ENCODE data around the gene IPPK.

Gene IPPK

DNA sequence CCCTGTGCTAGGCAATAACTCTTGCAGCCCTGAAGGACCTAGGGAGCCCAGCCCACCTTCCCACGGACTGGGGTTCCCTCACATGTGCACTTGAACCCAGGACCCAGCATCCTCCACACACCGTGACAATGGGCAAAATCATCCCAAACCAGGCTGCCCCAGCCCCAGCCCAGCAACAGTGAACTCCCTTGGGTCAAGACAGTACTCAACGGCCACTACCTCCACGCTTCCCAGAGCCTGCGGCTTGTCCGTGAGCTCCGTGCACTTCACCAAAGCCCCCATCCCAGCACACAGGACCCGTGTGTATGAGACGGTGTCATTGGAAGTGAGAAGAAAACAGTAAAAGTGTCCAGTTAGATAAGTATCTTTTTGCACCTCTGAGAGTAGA lies 55.8 kb downstream of the IPPK start:
- no peak overlapping the region for H3K4me3 ChIP-seq (replicated peaks; ENCODE audit: low read depth, low read length)
- TF ChIP-seq, protein P1, sequence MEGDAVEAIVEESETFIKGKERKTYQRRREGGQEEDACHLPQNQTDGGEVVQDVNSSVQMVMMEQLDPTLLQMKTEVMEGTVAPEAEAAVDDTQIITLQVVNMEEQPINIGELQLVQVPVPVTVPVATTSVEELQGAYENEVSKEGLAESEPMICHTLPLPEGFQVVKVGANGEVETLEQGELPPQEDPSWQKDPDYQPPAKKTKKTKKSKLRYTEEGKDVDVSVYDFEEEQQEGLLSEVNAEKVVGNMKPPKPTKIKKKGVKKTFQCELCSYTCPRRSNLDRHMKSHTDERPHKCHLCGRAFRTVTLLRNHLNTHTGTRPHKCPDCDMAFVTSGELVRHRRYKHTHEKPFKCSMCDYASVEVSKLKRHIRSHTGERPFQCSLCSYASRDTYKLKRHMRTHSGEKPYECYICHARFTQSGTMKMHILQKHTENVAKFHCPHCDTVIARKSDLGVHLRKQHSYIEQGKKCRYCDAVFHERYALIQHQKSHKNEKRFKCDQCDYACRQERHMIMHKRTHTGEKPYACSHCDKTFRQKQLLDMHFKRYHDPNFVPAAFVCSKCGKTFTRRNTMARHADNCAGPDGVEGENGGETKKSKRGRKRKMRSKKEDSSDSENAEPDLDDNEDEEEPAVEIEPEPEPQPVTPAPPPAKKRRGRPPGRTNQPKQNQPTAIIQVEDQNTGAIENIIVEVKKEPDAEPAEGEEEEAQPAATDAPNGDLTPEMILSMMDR (IDR thresholded peaks at IDR 0.05; ENCODE audit: low read depth, low read length, missing control alignments), result no peak
- no peak for DNase-seq (ENCODE audit: extremely low read depth, low read depth)

DNA sequence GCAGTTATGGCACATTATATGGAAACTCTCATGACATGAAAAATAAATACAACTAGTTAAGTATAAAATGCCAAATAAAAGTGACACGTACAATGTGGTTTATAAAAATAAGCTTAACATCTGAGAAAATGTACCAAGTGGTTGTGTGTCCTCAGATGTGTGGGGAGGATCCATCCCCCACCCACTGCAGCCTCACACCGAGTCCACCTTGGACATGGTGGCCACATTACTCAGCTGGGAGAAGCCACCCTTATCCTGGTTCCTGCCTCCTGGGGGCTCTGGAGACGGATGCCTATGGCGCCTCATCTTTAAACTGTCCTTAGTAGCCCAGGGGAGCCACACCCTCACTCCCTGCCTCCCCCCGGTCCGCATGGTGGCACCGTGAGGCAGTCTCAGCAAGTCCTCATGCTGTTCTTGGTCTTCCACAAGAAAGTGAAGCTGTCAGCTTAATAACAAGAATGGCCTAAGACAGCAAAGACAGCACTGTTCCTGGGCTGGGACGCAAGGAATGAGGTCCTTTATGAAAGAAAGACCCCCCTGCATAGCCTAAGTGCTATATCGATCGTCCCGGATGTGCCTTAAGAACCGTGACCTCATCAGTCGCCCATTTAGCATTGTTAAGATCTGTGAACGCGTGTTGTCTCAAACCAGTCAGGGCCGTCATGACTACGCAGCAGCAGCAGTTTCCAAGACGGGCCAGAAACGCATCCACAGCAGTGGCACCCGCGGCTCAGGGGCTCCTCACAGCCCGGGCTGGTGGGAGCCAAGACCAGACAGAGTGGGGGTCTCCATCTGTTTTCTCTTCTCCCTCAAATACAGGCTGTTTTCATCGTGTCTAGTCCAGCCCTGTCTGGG lies 56.4 kb downstream of the IPPK start:
- TF ChIP-seq, protein P1 (IDR thresholded peaks at IDR 0.05; ENCODE audit: low read depth, low read length, missing control alignments), result no peak
- no peak for DNase-seq (ENCODE audit: extremely low read depth, low read depth)
- H3K4me3 ChIP-seq (replicated peaks; ENCODE audit: low read depth, low read length), result no peak overlapping the region

DNA sequence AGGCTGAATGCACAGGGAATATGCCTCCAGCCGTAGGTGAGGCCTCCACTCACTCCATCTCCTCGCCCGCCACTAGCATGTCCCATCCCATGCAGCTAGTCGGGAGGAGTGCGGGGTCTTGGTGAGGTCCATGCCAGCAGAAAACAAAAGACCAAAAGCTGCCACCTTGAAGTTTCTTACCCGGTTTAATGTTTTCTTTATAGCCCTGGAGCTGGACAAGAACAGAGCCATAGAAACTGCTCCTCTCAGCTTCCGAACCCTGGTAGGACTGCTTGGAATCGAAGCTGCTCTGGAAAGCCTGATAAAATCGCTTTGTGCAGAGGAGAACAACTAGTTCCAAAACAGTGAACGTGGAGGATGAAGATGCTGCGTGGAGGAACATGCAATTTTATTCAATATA lies 57.1 kb downstream of the IPPK start:
- no peak overlapping the region for H3K4me3 ChIP-seq (replicated peaks; ENCODE audit: low read depth, low read length)
- DNase-seq (ENCODE audit: extremely low read depth, low read depth), result no peak
- TF ChIP-seq, protein P1 (IDR thresholded peaks at IDR 0.05; ENCODE audit: low read depth, low read length, missing control alignments), result no peak

DNA sequence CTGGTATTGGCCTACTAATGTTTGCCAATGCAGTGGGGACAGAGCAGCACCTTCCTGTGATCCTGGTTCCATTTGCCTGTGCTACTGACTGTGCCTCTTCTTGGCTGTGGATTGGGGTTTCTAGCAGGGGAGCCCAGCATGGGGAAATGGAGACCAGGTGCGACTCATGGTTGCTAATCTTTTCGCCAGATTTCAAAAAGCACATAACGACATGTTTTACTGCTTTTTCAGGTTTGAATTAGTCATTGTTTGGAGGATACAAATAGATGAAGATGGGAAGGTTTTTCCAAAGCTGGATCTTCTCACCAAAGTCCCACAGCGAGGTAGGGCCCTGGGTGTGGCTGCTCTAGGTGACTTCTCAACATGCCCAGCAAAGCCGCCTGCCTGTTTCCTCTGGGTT lies 57.6 kb downstream of the IPPK start:
- no peak for DNase-seq (ENCODE audit: extremely low read depth, low read depth)
- H3K4me3 ChIP-seq (replicated peaks; ENCODE audit: low read depth, low read length), result no peak overlapping the region
- TF ChIP-seq, protein P1 (IDR thresholded peaks at IDR 0.05; ENCODE audit: low read depth, low read length, missing control alignments), result no peak

DNA sequence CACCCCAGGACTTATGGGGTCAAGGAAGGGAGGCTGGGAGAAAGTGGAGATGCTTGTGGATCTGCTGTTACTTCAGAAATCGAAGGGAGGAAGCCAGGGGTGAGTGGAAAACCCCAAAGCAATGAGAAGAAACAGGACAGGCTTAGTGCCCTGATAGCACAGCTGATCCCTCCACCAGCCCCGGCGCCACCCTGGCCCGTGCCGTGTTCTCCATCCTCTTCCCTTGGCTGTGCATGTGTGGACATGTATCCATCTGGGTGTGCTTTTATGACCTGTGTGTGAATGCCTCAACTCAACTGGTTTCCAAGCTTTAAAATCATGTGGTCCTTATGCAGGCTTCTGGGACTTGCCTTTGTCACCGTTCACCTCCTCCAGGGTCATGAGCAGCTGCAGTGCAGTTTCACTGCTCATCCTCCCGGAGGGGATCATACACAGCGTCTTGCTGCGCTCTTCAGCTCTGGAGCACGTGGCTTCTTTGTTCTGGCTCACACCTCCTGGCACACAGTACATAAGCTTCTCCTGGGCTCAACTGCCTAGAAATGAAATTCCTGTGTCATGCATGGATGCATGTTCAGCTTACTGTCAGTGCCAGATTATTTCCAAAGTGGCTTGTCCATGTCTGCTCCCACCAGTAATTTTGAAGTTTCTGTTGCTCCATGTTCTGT lies 58.2 kb downstream of the IPPK start:
- TF ChIP-seq, protein P1 (IDR thresholded peaks at IDR 0.05; ENCODE audit: low read depth, low read length, missing control alignments), result no peak
- no peak for DNase-seq (ENCODE audit: extremely low read depth, low read depth)
- no peak overlapping the region for H3K4me3 ChIP-seq (replicated peaks; ENCODE audit: low read depth, low read length)

DNA sequence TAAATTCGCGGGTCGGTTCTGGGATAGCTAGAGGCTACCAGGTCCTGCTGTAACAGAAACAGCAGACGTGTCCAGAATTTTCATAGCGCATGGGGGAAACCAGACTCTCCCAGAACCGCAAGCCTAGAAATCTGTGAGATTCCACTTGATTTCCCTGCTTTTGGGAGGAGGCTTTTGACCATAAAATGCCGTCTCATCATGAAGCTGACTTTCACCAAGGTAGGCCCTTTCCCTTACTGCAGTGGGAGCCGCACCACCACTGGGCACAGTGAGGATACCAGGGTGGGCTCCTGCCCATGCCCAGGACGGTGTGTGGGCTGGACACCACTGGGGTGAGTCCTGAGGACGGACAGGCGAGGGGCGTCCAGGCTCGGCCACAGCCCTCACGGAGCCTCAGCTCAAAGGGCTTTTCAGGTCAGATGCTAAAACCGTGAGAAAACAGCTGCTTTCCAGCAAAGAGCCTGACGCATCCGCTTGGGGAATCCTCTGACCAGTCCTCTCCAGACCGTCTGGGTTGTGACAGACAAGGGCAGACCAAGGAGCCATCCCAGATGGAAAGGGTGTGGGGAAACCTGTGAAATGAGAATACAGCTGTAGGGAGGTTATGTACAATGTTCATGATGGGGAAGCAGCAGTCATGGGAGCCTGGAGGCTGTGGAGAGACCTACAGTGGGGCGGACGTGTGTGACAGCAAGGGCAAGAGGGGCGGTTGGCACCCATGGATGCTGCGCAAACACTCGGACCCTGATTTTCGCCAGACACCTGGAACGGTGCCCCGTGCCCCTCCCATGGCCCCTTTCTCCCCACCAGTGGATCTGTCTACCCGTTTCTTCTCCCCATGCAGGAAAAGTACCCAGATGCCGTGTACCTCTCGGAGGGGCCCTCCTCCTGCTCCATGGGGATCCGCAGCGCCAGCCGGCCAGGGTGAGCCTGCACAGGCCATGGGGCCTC lies 59.2 kb downstream of the IPPK start:
- TF ChIP-seq, protein P1 (IDR thresholded peaks at IDR 0.05; ENCODE audit: low read depth, low read length, missing control alignments), result no peak
- no peak for DNase-seq (ENCODE audit: extremely low read depth, low read depth)
- H3K4me3 ChIP-seq (replicated peaks; ENCODE audit: low read depth, low read length), result no peak overlapping the region

Measured in HFF-Myc (cell line).